Prostate gland (tissue), 2 donors: ENCODE measurements around the gene MDGA2. TPM values are rescaled to one million over a fixed set of nuclear protein-coding genes. Genes with fewer than 3 reads are reported as not detected.

ENCODE experiments used
- DNase-seq: peaks from one replicate; pipeline ENCODE4 v3.0.0-alpha.2; 2019; ENCODE audit warnings: low spot score
- H3K27ac ChIP-seq, 2 donors: fragments of 200-600 bp; sonication (generic); 2 replicates each; pipeline ENCODE4 v1.5.1; 2017 to 2019
- H3K27me3 ChIP-seq: fragments of 200-600 bp; sonication (generic); replicated peaks from 2 replicates; pipeline ENCODE4 v1.5.1; 2019; ENCODE audit not compliant: insufficient read depth
- H3K36me3 ChIP-seq, 2 donors: fragments of 200-600 bp; sonication (generic); 1 replicate in 1 of 2; 2 replicates in 1 of 2; pipeline versions ENCODE4 v1.5.1 to v1.8.1; 2017 to 2019
- H3K4me1 ChIP-seq: fragments of 200-600 bp; sonication (generic); replicated peaks from 2 replicates; pipeline ENCODE4 v1.5.1; 2019
- H3K4me3 ChIP-seq, 2 donors: fragments of 200-600 bp; sonication (generic); 2 replicates each; pipeline ENCODE4 v1.5.1; 2017 to 2019
- H3K9me3 ChIP-seq: fragments of 200-600 bp; sonication (generic); 2 replicates; pipeline ENCODE4 v1.5.1; 2017
- POLR2A ChIP-seq: fragments of 450-650 bp; IDR thresholded peaks from one replicate; pipeline ENCODE4 v1.6.1; 2016; ENCODE audit warnings: antibody characterized with exemption, mild to moderate bottlenecking
- POLR2AphosphoS5 ChIP-seq: sonication (generic); formaldehyde crosslinking; IDR thresholded peaks from one replicate; pipeline ENCODE4 v1.6.1; 2017; ENCODE audit warnings: antibody characterized with exemption
- WGBS: methylation state at CpG from one replicate; pipeline ENCODE4 v1.1.5; 2018; 5-methylcytosine and 5-hydroxymethylcytosine counted together
- intact Hi-C: fragments of 100-400 bp; cut with DNase I; formaldehyde crosslinking; loops from one replicate; pipeline ENCODE4 v1.14.2; 2022
- total RNA-seq, 2 donors: library from RNA; depleted of rRNA; stranded (reverse); fragments of >200 nt; gene quantifications; one replicate each; pipeline ENCODE4 v1.1.0, GENCODE V29; 2016
- TF ChIP-seq, protein P1 (sequence below), 4 experiments: fragments of 200-600 bp in 2 of 4; fragments of 450-650 bp in 2 of 4; sonication (generic) in 2 of 4; IDR thresholded peaks; 1 replicate in 3 of 4; 2 replicates in 1 of 4; pipeline ENCODE4 v1.5.1; 2016 to 2019; ENCODE audit warnings: antibody characterized with exemption in 4 of 4, mild to moderate bottlenecking in 2 of 4, moderate library complexity in 2 of 4

MDGA2 gene
- total RNA-seq, 2 donors from 2014 or later: 2.1 TPM; not detected in 1

DNA sequence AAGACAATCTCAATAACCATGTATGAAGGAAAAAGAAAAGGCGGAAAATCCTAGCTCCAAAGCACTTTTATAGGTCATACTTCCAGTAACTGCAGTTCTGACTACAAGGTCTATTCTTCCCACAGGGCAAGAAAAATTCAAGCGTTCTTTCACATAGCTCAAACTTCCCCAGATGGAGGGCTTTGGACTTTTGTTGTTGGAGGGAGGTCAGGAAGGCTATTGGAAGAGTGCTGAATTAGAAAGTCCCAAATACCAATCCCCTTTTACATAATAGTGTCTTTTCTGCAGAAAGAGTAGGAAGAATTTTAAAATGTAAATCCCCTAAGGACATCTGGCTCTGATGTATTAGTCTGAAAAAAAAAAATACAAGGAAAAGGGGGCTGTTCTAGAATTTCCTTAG lies 309.4 kb downstream of the MDGA2 start:
- no peak overlapping the region for H3K27ac ChIP-seq
- no peaks in the 10 kb centered on the region for H3K4me1 ChIP-seq
- intact Hi-C loops: no loop called here
- H3K9me3 ChIP-seq: no peaks in the 10 kb centered on the region
- no peak for DNase-seq
- no peak overlapping the region for H3K4me3 ChIP-seq
- TF ChIP-seq POLR2A (no peak), POLR2AphosphoS5 (no peak)
- TF ChIP-seq, protein P1, sequence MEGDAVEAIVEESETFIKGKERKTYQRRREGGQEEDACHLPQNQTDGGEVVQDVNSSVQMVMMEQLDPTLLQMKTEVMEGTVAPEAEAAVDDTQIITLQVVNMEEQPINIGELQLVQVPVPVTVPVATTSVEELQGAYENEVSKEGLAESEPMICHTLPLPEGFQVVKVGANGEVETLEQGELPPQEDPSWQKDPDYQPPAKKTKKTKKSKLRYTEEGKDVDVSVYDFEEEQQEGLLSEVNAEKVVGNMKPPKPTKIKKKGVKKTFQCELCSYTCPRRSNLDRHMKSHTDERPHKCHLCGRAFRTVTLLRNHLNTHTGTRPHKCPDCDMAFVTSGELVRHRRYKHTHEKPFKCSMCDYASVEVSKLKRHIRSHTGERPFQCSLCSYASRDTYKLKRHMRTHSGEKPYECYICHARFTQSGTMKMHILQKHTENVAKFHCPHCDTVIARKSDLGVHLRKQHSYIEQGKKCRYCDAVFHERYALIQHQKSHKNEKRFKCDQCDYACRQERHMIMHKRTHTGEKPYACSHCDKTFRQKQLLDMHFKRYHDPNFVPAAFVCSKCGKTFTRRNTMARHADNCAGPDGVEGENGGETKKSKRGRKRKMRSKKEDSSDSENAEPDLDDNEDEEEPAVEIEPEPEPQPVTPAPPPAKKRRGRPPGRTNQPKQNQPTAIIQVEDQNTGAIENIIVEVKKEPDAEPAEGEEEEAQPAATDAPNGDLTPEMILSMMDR (IDR thresholded peaks at IDR 0.05): no peak
- no peaks in the 10 kb centered on the region for H3K36me3 ChIP-seq
- H3K27me3 ChIP-seq: no peaks in the 10 kb centered on the region
- 74% methylated on average over 2 of the region's 2 CpGs for WGBS

DNA sequence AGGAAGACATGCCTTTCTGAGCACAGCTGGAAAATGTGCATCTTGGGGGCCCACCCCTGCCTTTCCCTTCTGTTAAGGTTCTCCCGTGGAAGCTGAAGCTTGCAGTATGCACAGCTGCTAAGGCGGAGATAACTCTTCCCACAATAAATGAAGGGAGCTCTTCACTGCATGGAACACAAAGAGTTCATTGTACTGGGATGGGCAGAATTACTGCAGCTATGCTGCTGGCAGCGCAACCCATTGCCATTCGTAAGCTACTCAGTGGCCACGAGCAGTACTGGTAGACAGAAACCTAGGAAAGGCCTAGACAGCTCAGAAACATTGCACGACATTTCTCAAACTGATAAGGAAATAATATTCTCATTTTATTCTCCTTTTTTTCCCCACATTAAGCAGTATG lies 310.2 kb downstream of the MDGA2 start:
- no peak for DNase-seq
- Histone ChIP-seq H3K27me3 (no peaks in the 10 kb centered on the region), H3K9me3 (no peaks in the 10 kb centered on the region), H3K36me3 (no peaks in the 10 kb centered on the region), H3K27ac (no peak overlapping the region), H3K4me3 (no peak overlapping the region), H3K4me1 (no peaks in the 10 kb centered on the region)
- TF ChIP-seq POLR2AphosphoS5: no peak
- TF ChIP-seq, protein P1 (IDR thresholded peaks at IDR 0.05): no peak
- TF ChIP-seq POLR2A: no peak
- intact Hi-C loops: no loop called here
- 61% methylated on average over 6 of the region's 6 CpGs for WGBS

DNA sequence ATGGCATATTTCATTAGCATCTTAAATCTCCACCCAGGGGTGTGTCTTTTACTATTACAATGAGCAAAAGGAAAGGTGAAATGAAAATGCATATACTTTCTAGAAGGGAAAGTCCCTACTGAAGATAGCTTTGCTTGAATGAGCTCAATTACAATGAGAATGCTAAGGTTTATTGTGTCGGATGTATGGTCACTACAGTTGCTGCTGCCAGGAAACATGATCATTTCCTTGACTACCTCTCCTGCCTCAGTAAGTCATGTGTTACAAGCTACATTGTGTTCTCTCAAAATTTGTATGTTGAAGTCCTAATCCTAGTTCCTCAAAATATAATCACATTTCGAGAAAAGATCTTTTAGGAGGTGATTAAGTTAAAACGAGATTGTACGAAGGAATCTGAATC lies 322.2 kb downstream of the MDGA2 start:
- Histone ChIP-seq H3K4me3 (no peak overlapping the region), H3K4me1 (no peaks in the 10 kb centered on the region), H3K27me3 (no peaks in the 10 kb centered on the region), H3K9me3 (no peaks in the 10 kb centered on the region), H3K27ac (no peak overlapping the region), H3K36me3 (no peaks in the 10 kb centered on the region)
- intact Hi-C loops: no loop called here
- WGBS: 84% methylated on average over 4 of the region's 4 CpGs
- TF ChIP-seq POLR2AphosphoS5: no peak
- TF ChIP-seq, protein P1 (IDR thresholded peaks at IDR 0.05): no peak
- TF ChIP-seq POLR2A: no peak
- no peak for DNase-seq

DNA sequence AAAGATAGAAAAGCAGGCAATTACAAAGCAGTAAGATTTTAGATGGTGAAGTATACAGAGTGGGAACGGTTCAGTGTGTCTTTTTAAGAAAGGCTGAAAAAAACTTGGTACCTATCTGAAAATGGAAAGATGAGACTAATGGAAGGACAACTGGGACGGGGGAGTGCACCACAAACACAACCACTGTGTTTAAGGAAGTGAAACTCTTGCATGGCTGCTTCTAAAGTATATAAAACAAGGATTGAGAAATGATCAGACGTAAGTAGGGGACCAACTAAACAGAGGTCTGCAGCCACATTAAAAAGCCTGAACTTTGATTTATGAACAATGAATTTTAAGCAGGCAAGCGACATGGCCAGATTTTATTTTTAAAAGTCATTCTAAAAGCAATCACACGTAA lies 328.6 kb downstream of the MDGA2 start:
- Histone ChIP-seq H3K27ac (no peak overlapping the region), H3K9me3 (no peaks in the 10 kb centered on the region), H3K4me3 (no peak overlapping the region), H3K4me1 (no peaks in the 10 kb centered on the region), H3K27me3 (no peaks in the 10 kb centered on the region), H3K36me3 (no peaks in the 10 kb centered on the region)
- WGBS: 63% methylated on average over 5 of the region's 5 CpGs
- DNase-seq: no peak
- intact Hi-C loops: no loop called here
- no peak for TF ChIP-seq POLR2AphosphoS5
- no peak for TF ChIP-seq POLR2A
- TF ChIP-seq, protein P1 (IDR thresholded peaks at IDR 0.05): no peak

DNA sequence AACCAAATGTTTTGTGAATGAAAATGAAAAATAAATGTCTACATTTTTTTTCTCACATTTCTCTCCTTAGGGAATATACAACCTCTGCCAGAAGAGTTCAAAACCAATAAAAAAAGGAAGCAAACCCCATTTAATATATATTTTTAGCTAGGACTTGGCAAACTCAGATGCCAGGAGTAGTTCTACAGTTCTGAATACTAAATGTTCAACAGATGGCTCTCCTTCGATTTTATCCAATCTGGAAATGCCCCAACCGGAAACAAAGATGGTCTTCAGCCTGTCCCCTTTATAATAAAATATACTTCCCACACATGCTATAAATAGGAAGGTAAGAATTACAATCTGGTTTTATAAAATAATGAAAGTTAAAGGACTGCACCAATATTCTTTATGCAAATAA lies 330.4 kb downstream of the MDGA2 start:
- Histone ChIP-seq H3K36me3 (no peaks in the 10 kb centered on the region), H3K9me3 (no peaks in the 10 kb centered on the region), H3K4me3 (no peak overlapping the region), H3K27me3 (no peaks in the 10 kb centered on the region), H3K4me1 (no peaks in the 10 kb centered on the region), H3K27ac (no peak overlapping the region)
- no peak for DNase-seq
- 55% methylated on average over 2 of the region's 2 CpGs for WGBS
- intact Hi-C loops: no loop called here
- TF ChIP-seq POLR2A: no peak
- TF ChIP-seq, protein P1 (IDR thresholded peaks at IDR 0.05): no peak
- no peak for TF ChIP-seq POLR2AphosphoS5
